GM21576 (cell line): ENCODE measurements around the gene NTNG1.
"Not testable (repeated sequence)": the region's sequence is repeated elsewhere in the genome, so short reads cannot be mapped to it uniquely, and the experiment has no call there.

Source experiments
- ATAC-seq: cut with Tn5 transposase; IDR thresholded peaks from one replicate; pipeline ENCODE4 v1.9.1; 2021; ENCODE audit warnings: mild to moderate bottlenecking, moderate library complexity; ENCODE audit not compliant: unreplicated experiment

NTNG1 gene

DNA sequence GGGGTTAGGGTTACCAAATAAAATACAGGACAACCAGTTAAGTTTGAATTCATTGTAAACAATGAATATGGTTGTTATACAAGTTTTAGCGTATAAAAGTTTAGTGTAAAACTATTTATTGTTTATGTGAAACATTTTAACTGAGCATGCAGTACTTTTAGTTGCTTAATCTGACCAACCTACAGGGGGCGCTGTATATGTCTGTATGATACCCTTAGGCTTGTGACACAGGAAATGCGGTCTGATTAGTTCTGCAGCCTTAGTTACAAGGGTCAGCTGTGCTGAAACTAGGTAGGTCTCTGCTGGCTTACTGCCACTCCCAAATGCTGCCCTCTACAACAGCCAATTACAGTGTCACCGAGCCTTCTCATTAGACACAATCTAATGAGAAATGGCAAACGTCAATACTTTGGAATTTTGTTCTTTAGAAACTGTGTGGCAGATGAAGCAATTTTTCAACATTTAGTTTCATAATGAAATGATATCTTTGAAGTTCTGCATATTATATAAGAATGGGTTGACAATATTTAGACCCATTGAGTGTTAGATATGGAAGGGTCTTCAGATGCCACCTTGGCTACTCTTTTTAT is 56.2 kb downstream of the NTNG1 start:
- ATAC-seq: peak; percentile 95

DNA sequence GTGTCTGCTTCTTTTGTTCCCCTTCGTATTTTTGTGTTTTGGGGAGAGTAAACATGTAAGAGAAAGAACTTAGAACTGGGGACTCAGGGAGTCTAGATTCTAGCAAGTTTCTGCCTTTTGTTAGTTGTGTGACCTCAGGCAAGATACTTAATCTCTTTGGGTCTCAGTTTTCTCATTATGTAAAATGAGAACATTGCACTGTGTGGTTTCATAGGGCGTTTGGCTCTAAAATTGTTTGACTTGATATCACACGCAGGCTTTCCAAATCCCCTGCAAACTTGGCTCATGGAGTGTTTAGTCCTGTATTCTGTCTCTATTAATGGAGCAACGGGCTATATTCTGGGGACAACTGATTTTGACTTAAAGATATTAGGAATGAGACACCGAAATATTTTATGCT is 57.7 kb downstream of the NTNG1 start:
- ATAC-seq: no peak

DNA sequence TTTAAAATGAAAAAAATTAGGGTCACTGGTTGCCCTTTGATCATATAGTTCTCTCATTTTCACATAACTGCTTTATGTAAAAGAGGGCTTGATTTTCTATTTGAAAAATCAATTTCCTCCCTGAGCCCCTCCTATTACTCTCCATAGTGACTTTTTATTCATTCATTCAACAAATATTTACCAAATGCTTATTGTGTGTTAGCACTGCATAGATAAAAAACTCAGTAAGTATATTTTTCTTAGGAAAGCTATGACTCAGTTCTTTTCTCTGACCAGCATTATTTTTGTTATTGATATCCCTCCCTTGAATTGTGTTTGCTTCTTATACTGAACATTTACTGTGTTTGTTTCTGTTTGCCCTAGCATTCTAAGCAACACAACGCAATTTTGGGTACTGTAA is 59.8 kb downstream of the NTNG1 start:
- ATAC-seq: no peak

DNA sequence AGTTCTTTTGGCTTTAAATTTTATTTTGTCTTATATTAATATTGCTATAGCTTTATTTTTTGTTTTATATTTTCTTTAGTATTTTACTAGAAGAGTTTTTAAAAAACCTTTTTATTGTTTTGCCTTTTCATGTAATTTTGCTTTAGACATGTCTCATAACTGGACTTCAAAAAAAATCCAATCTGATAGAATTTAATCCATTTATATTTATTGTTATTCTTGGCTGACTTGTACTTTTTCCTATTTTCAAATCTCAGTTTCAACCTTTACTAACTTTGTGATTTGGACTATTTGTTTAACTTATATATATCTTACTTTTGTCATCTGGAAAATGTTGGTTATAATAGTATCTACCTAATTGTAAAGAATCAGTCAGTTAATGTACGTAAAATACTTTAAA is 61.2 kb downstream of the NTNG1 start:
- ATAC-seq: no peak

DNA sequence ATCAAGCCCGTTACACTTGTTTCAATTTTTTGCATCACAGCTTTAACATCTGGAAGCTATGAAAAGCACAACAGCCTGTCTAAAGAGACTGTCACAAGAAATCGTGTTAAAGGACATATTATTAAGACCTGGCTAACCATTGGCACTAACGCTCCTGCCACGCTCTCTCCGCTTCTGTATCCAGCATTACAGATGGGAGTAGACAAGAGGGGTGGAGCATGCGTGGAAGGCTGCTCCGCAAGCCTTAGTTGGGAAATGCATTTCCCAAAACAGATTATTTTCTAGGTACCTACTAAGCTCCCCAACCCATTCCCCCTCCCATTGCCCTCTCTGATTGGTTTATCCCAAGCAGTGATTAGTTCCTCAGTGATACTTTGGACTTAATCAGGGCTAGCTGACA is 72.4 kb downstream of the NTNG1 start:
- no peak for ATAC-seq

DNA sequence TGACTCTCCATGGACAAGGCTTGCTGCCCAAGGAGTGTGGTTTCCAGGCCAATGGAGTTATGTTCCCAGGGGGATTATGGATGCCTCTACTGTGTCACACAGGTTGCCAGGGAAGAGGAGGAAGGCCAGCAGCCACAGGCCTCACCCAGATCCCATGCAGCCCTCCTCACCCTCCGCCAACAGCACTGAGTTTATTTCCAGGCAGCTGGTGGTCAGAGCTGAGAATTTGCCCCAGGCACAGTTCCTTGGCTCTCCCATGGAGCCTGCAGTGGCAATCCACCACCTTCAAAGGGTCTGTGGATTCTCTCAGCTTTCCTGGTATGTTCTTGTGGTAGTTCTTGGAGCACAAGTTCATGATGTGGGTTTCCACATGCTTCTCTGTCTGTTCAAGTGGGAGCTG is 79.2 kb downstream of the NTNG1 start:
- no peak for ATAC-seq

DNA sequence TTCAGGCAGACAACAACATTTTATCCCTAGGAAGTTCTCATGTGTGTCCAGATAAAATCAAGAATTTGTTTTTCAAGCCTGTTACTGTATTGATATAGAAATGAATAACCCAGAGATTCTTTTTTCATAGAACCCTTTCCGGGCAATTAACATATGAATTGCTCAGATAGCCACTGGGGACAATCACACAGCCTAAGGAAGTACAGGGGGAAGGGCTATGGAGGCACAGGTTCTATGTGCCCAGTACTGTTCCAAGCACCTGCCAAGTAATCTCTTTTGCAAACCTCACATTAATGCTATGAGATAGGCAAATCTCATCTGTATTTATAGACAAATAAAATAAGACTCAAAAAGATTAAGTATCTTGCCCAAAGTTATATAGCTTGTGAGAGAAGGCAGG is 84.9 kb downstream of the NTNG1 start:
- ATAC-seq: no peak

DNA sequence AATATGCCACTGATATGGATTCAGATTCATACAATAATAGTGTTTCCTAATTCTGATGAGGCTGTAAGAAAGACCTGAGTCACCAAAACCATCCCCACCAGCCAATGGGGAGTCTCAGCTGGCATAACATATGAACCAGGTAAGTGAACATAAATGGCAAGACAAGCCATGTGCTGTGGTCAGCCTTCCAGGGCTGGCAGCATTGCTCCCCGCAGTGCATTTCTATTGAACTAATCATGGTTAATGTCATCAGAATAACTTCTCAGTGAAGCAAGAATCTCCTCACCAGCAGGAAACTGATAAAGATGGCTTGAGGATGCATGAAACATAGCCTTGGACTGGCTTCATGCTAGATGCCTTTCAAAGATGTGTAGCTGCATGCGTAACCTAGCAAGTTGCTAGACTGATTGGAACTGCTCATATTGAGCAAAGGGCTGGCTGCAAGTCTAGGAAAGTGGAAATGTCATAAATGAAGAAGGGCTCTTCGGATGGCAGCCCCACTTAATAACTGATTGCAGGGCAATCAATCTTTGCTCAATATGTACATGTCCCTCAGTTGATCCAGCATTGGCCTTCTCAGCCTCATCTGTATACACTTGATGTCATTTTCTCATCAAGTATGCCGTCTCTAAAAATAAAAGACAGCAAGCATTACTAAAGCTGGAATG is 88.0 kb downstream of the NTNG1 start:
- ATAC-seq: no peak

DNA sequence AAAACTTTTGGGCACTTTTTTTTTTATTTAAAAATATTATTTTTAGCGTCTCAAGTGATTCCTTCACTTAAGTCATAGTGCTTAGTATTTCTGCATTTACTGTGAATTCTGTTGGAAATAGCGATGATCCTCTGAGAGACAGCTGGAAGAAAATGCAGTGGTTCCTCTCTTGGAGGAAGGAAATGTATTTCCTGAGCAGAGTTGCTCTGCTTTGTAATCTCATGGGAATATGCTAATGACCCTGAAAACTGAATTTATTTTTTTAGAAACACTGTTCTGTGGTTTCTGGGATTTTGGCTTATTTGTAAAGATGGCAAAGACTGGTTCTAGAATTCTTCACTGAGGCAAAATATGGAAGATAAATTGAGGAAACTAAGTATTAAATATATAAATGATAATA is 88.9 kb downstream of the NTNG1 start:
- ATAC-seq: no peak

DNA sequence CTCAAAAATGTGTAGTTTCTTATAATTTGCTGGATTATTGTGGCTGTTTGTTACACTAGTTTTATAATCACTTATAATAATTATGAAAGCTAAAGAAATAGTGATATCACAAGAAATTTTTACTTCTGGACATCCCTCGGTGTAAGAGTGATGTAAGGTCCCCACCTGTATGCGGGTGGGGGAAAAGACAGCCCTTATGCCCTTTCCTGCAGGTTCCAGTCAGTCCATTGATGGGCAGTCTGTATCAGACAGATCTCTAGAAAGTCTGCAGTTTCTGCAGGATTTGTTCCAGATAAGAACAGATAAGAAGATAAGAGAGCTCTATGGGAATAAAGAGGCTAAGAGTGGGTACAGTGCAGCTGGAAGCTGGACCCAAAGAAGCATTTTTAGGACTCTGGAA is 89.3 kb downstream of the NTNG1 start:
- no peak for ATAC-seq

DNA sequence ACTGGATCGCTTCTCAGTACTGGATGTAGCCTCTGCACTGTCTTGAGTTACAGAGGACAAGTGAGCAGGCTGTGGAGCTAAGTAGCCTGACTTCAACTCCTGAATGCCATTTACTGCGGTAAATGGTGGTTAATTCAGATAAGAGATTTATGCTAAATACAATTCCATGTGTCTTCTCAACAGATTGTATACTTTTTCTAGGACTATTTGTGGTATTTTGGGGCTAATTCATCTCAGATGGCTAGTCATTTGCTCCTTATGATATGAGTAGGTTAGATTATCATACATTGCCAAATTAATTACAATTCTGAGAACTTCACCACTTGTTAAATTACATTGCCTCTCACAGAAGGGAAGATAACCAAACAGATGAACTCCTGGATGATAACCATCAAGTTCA is 90.5 kb downstream of the NTNG1 start:
- no peak for ATAC-seq

DNA sequence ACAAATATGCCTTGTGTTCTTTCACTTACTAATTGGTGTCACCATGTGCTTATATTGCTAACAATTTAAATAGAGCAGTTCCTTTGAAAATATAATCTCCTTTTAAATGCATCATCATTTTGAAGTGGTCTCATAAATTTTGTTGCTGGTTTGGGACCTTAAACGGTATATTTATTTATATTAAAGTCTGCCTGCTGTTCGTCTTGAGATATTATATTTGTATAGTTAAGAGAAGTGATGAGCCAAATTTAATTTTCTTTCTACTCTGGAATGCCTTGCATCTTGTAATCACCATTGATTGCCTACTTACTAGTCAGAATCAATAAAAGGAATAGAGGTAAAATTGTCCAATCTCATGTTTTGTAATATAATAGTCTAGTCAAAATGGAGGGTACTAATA is 91.6 kb downstream of the NTNG1 start:
- no peak for ATAC-seq

DNA sequence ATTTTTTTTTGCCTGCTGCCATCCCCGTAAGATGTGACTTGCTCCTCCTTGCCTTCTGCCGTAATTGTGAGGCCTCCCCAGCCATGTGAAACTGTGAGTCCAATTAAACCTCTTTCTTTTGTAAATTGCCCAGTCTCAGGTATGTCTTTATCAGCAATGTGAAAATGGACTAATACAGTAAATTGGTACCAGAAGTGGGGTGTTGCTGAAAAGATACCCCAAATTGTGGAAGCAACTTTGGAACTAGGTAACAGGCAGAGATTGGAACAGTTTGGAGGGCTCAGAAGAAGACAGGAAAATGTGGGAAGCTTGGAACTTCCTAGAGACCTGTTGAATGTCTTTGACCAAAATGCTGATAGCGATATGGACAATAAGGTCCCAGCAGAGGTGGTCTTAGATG is 95.9 kb downstream of the NTNG1 start:
- ATAC-seq: not testable (repeated sequence)

DNA sequence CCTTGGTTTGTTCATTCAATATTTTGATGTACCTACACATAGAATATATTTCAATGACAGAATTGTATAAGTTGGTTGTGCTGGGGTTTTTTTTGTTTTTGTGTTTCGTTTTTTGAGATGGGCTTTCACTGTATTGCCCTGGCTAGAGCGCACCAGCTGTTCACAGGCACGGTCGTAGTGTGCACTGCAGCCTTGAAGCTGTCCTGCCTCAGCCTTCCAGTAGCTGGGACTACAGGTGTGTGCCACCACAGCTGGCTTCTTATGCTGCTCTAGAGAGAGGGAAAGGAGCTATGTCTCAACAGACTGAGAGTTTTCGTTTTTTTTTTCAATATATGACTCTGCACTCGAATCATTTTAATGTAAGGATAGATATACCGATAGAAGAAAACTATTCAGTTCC is 102.6 kb downstream of the NTNG1 start:
- ATAC-seq: no peak

DNA sequence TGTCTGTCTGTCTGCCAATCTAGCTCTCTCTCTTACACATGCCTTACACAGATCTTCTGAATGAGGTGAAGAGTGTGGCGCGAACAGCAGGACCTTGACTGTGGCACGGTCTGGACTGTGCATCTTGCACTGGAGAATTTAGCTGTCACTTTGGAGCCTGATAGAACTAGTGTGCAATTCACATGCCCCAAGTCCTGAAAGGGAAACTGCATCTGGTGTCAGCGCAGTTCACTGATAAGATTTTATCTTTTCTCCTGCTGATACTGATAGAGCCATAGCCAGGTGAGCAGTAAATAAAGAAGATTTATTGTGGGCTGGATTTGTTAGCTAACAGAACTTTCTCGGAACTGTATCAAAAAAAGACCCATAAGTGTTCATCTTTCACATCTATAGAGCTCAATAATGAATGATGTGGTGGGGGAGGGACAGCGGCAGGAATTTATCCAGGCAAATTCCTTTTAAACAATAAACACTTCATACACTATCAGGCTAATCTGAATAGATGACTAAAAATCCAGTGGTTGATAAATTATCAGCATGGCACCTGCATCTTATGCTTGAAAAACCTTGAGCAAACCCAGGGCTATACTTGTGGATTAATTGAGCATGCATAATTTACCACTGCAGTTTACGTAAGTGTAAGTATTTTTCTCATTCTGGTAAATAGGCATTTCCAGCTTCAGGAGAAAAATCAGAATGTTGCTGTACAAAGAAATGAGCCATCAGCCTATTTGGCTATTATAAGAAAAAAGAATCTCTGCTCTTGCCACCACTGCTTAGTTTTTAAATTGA is 104.1 kb downstream of the NTNG1 start:
- ATAC-seq: no peak

DNA sequence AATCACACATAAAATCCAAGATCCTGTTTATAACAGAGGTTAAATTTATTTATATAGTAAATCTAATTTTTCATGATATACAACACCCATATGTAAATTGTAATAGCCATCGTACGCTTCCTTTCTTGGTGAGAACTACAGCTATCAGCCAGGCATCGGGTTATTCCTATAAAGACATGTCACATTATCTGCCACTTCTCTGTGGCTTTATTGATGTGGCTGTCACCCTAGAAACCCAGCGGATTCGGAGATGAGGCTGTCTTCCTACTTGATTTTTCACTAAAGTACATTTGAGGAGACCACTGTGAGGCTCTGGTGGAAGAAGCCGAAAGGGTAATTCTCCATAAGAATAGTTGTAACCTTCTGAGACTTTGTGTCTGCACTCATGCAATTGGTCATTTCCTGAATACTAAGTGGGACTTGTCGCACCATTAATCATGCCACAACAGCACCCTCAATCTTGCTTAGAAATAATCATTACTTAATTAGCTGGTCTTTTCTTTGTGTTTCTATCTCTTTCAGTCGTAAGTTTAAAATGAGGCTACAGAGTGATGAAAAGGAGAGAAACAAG is 106.0 kb downstream of the NTNG1 start:
- ATAC-seq: peak; percentile 46

DNA sequence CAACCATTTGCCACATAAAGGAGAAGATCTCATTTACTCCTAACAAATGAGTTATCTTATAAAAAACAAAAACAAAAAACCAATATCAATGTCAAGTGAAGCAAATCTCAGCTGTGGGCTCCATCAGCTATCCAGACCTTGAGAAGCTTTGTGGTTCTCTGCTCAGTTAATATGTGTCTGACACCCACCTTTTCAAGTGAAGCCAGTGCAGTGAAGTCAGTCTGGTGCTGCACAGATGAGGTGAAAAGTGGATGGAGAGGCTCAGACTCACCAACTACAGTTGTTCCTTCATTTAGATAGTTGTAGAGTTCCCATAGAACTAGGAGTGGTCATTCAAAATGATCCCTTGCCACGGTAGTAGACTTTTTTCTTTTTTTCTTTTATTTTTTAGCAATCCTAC is 106.8 kb downstream of the NTNG1 start:
- no peak for ATAC-seq

DNA sequence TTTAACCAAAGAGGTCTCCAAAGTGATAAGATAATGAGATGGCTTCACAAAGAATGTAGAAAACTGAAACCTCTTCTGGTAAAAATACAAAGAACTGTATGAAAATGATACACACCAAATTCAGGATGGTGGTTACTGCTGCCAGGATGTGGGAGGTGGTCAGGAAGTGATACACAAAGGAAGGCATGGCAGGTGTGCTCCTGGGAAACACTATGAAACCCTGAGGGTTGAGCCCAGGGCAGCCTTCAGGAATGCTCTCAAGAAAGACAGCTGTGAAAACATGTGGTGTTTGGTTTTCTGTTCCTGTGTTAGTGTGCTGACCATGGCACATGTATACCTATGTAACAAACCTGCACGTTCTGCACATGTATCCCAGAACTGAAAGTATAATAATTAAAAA is 109.3 kb downstream of the NTNG1 start:
- no peak for ATAC-seq

DNA sequence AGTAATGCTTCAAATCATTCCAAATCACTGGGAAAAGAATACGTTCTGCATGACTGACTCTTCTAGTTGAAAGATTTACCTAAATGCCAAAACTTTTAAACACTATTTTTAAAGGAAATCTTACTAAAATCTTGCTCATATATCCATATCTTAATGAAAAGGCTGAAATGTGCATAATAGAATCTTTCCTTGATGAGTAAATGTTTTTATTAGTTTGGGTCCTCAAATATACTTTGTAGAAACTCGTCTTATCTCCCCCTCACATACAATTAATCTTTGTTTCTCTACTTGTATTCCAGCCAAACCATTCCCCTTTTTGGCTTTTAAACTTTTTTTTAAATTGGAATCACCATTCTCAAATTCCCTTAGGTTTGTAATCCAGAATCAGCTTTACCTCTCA is 110.2 kb downstream of the NTNG1 start:
- no peak for ATAC-seq

DNA sequence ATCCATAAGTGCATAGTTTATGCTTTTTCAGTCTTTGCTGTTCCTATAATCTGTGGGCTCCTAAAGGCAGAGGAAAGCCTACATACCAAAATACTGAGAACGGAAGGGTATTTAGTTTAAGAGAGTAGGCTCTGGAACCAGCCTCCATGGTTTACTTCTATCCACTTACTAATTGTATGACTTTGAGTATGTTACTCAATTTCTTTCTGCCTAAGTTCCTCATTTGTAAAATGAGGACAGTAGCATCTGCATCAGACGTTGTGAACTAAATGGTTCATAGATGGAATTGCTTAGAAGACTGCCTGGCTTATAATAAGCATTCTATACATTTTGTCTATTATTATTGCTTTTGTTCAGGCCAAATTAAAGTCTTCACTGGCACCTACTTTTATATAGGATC is 111.0 kb downstream of the NTNG1 start:
- no peak for ATAC-seq

DNA sequence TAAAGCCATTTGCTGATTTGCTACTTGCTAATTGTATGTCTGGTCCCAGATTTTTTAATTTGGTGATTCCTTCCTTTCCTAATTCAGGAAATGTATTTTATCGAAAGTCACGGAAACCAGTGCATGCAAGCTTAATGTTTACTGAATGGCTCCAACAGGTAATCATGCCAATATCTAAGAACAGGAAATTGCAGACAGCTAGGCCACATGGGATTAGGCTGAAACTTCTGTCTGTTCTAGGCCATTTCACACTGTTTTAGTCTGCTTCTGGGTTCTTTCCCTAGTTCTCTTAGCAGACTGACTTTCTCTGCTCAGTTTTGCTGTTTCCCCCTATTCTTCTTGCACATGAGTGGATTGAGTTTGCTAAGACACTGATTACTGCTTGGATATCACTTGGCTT is 111.4 kb downstream of the NTNG1 start:
- ATAC-seq: no peak

DNA sequence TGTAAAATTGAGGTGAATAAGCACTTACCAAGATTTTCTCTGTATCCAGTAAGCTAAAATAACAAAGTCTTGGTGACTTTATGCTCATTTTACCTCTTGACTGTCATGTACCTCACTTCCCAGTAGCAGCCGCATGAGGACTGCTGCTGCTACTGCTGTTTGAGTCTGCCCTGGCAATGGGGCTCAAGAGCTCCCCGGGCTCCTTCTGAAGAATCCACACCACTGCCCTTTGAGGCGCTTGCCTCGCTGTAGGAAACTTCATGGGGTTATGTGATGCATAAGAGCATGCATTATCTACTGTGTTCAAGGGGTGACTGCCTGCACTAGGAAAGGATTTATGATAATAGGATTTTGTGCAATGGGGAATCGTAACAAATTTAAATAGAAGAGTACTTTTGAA is 113.5 kb downstream of the NTNG1 start:
- no peak for ATAC-seq
